ENCODE data around the gene GREM2. TPM values are rescaled to one million over a fixed set of nuclear protein-coding genes. Genes with fewer than 3 reads are reported as not detected.

The GREM2 gene
- total and polyA plus RNA-seq, 2 donors (not counting 3 experiments of a cell fraction or from before 2014, with no cell fraction given): not detected

DNA sequence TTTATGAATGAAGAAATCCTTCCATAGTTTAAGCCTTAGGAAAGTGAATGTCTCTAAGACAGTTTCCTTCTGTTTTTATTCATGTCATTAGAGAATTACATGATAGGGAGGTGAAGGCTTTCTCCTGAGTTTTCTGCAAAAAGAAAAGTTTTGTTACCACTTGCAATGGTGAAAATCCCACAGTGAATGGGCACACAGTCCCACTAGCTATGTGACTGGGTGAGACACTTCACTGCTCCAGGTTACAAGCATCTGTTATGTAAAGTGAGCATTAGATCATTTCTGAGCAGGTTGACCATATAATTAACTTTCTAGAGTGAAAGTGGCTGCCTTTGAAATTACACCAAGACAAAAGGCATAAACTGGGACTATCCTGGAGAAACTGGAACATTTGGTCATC, 38.9 kb upstream of the GREM2 start:
- intact Hi-C loops (cut with micrococcal nuclease): no loop called here
- FAIRE-seq (no peak), DNase-seq (ENCODE audit: low read depth, low spot score) (no peak)
- TF ChIP-seq, protein P1, sequence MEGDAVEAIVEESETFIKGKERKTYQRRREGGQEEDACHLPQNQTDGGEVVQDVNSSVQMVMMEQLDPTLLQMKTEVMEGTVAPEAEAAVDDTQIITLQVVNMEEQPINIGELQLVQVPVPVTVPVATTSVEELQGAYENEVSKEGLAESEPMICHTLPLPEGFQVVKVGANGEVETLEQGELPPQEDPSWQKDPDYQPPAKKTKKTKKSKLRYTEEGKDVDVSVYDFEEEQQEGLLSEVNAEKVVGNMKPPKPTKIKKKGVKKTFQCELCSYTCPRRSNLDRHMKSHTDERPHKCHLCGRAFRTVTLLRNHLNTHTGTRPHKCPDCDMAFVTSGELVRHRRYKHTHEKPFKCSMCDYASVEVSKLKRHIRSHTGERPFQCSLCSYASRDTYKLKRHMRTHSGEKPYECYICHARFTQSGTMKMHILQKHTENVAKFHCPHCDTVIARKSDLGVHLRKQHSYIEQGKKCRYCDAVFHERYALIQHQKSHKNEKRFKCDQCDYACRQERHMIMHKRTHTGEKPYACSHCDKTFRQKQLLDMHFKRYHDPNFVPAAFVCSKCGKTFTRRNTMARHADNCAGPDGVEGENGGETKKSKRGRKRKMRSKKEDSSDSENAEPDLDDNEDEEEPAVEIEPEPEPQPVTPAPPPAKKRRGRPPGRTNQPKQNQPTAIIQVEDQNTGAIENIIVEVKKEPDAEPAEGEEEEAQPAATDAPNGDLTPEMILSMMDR (IDR thresholded peaks at IDR 0.05; ENCODE audit: extremely low read depth in 1 of 2, insufficient read depth in 1 of 2, low read depth in 1 of 2, low read length in 2 of 2): no peak
- TF ChIP-seq FOS (IDR thresholded peaks at IDR 0.05; ENCODE audit: borderline replicate concordance, insufficient read depth, low read length) (no peak), POLR2A (IDR thresholded peaks at IDR 0.05; ENCODE audit: low read depth, low read length) (no peak), JUN (IDR thresholded peaks at IDR 0.05; ENCODE audit: borderline replicate concordance, insufficient read depth, insufficient read length, low read depth) (no peak), POLR2AphosphoS5 (IDR thresholded peaks at IDR 0.05; ENCODE audit: insufficient read depth, low read depth, low read length) (no peak), EZH2 (IDR thresholded peaks at IDR 0.05; ENCODE audit: borderline replicate concordance, low read depth, low read length, severe bottlenecking) (no peak), MYC (IDR thresholded peaks at IDR 0.05; ENCODE audit: low read depth, low read length) (no peak), GATA2 (IDR thresholded peaks at IDR 0.05; ENCODE audit: insufficient read depth, insufficient read length, low read depth, low read length) (no peak)
- TF ChIP-seq, protein P2, sequence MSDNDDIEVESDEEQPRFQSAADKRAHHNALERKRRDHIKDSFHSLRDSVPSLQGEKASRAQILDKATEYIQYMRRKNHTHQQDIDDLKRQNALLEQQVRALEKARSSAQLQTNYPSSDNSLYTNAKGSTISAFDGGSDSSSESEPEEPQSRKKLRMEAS (IDR thresholded peaks at IDR 0.05; ENCODE audit: insufficient read depth, insufficient read length): no peak
- Histone ChIP-seq H4K20me1 (replicated peaks; ENCODE audit: control insufficient read depth, extremely low read depth, insufficient read depth, low read length) (no peaks in the 10 kb centered on the region), H3K9me3 (replicated peaks; ENCODE audit: control insufficient read depth, insufficient read depth, low read length) (no peaks in the 10 kb centered on the region), H3K36me3 (ENCODE audit: control insufficient read depth in 2 of 2, extremely low read depth in 1 of 2, insufficient read depth in 2 of 2, low read length in 2 of 2) (no peaks in the 10 kb centered on the region), H3K4me3 (replicated peaks in 1 of 3; ENCODE audit: insufficient read depth in 1 of 3, low read depth in 1 of 3, low read length in 3 of 3) (no peak overlapping the region), H3K9me1 (replicated peaks; ENCODE audit: control insufficient read depth, extremely low read depth, insufficient read depth, low read length) (no peaks in the 10 kb centered on the region), H3K9ac (replicated peaks; ENCODE audit: extremely low read depth, insufficient read depth, low read length) (no peak overlapping the region), H2AFZ (ENCODE audit: low read depth, low read length) (no peak overlapping the region), H3K4me1 (ENCODE audit: control insufficient read depth, extremely low read depth, insufficient read depth, low read length) (no peaks in the 10 kb centered on the region), H3K27me3 (ENCODE audit: control insufficient read depth in 2 of 2, insufficient read depth in 2 of 2, low read length in 2 of 2) (no peaks in the 10 kb centered on the region), H3K79me2 (ENCODE audit: control insufficient read depth, insufficient read depth, low read length) (no peaks in the 10 kb centered on the region), H3K4me2 (ENCODE audit: insufficient read depth, low read length) (no peak overlapping the region), H3K27ac (ENCODE audit: insufficient read depth, low read depth, low read length) (no peak overlapping the region)
- POLR2A ChIA-PET: no interaction called here
- CTCF ChIA-PET: no interaction called here
- no TSS peak for BruUV-seq (replicated peaks)
- dilution Hi-C loops (cut with MboI; ENCODE audit: extremely low pct_ligation_motif_present, low sequenced_read_pairs): no loop called here
